GM23248 (cell line): ENCODE data around the gene SAMD13. TPM values are rescaled to one million over a fixed set of nuclear protein-coding genes. Genes with fewer than 3 reads are reported as not detected.

ENCODE experiments used
- DNase-seq: peaks from one replicate; pipeline ENCODE4 v3.0.0-alpha.2; 2015
- H2AFZ ChIP-seq: fragments of 200-600 bp; sonication (generic); 2 replicates; pipeline ENCODE4 v1.6.1; 2016; ENCODE audit warnings: antibody characterized with exemption
- H3F3A ChIP-seq: fragments of 200-600 bp; sonication (generic); 2 replicates; pipeline ENCODE4 v1.6.1; 2016; ENCODE audit warnings: mild to moderate bottlenecking, antibody characterized with exemption, mixed run types; ENCODE audit not compliant: insufficient read depth
- H3K27ac ChIP-seq: fragments of 200-600 bp; sonication (generic); 2 replicates; pipeline ENCODE4 v1.5.1; 2016; ENCODE audit warnings: mild to moderate bottlenecking
- H3K27me3 ChIP-seq: fragments of 200-600 bp; sonication (generic); replicated peaks from 2 replicates; pipeline ENCODE4 v1.6.1; 2016; ENCODE audit warnings: mild to moderate bottlenecking; ENCODE audit not compliant: insufficient read depth
- H3K36me3 ChIP-seq: fragments of 200-600 bp; sonication (generic); 2 replicates; pipeline ENCODE4 v1.6.1; 2016; ENCODE audit warnings: low read depth, mild to moderate bottlenecking
- H3K4me1 ChIP-seq: fragments of 200-600 bp; sonication (generic); 2 replicates; pipeline ENCODE4 v1.6.1; 2016; ENCODE audit warnings: mild to moderate bottlenecking; ENCODE audit not compliant: insufficient read depth
- H3K4me2 ChIP-seq: fragments of 200-600 bp; sonication (generic); one replicate; pipeline ENCODE4 v1.6.1; 2016; ENCODE audit warnings: mild to moderate bottlenecking; ENCODE audit not compliant: unreplicated experiment
- H3K4me3 ChIP-seq: fragments of 200-600 bp; sonication (generic); 2 replicates; pipeline ENCODE4 v1.5.1; 2016; ENCODE audit warnings: mild to moderate bottlenecking
- H3K79me2 ChIP-seq: fragments of 200-600 bp; sonication (generic); 2 replicates; pipeline ENCODE4 v1.6.1; 2016; ENCODE audit warnings: mild to moderate bottlenecking; ENCODE audit not compliant: insufficient read depth
- H3K9ac ChIP-seq: fragments of 200-600 bp; sonication (generic); 2 replicates; pipeline ENCODE4 v1.6.1; 2016; ENCODE audit warnings: mild to moderate bottlenecking
- H3K9me2 ChIP-seq: fragments of 200-600 bp; sonication (generic); 2 replicates; pipeline ENCODE4 v1.6.1; 2016; ENCODE audit warnings: mixed run types, mild to moderate bottlenecking, moderate library complexity; ENCODE audit not compliant: insufficient read depth
- H3K9me3 ChIP-seq: fragments of 200-600 bp; sonication (generic); one replicate; pipeline ENCODE4 v1.6.1; 2017; ENCODE audit warnings: low read depth
- H4K20me1 ChIP-seq: fragments of 200-600 bp; sonication (generic); 2 replicates; pipeline ENCODE4 v1.6.0; 2016; ENCODE audit not compliant: insufficient read depth
- EZH2 ChIP-seq: fragments of 200-600 bp; sonication (generic); IDR thresholded peaks from 2 replicates; pipeline ENCODE4 v1.6.1; 2018; ENCODE audit warnings: antibody characterized with exemption, mild to moderate bottlenecking; ENCODE audit not compliant: insufficient read depth, poor library complexity, severe bottlenecking
- EZH2phosphoT487 ChIP-seq: fragments of 200-600 bp; sonication (generic); IDR thresholded peaks from 2 replicates; pipeline ENCODE4 v1.6.1; 2018; ENCODE audit warnings: antibody characterized with exemption, moderate library complexity, mild to moderate bottlenecking, low read depth; ENCODE audit not compliant: insufficient read depth
- WGBS, 2 experiments: methylation state at CpG; one replicate each; pipeline ENCODE4 v1.1.6; 2015 to 2017; ENCODE audit warnings: low lambda C conversion rate in 2 of 2, low coverage in 1 of 2; ENCODE audit errors: missing lambda C conversion rate in 2 of 2; 5-methylcytosine and 5-hydroxymethylcytosine counted together
- in situ Hi-C: fragments of 300-500 bp; cut with MboI; formaldehyde crosslinking; loops from 2 replicates; pipeline ENCODE4 v1.15.0; 2020
- polyA plus RNA-seq: library from polyadenylated mRNA; unstranded; fragments of >200 nt; fragmentation: Nextera tagmentation; extraction: Ambion mirVana; gene quantifications from 2 replicates; pipeline ENCODE4 v1.2.1, GENCODE V29; 2016
- total RNA-seq: library from RNA; depleted of rRNA; stranded (reverse); fragments of >200 nt; shearing (Covaris generic); gene quantifications from 2 replicates; pipeline ENCODE4 v1.2.3, GENCODE V29; 2014

Gene SAMD13
- total and polyA plus RNA-seq, 2 experiments from 2014 or later: 0.65 to 0.78 TPM

- TF ChIP-seq EZH2: no peak
- no peak for TF ChIP-seq EZH2phosphoT487
- H4K20me1 ChIP-seq: no peaks in the 10 kb centered on the region
- H3K9ac ChIP-seq: peak overlapping the region; percentile 24
- peaks cover 20% of the 10 kb centered on the region; the same call in 1 of the 2 replicates for H3F3A ChIP-seq
- DNase-seq: peak; percentile 52
- no peaks in the 10 kb centered on the region for H3K36me3 ChIP-seq
- H3K79me2 ChIP-seq: no peaks in the 10 kb centered on the region
- in situ Hi-C loops: no loop called here
- H3K4me2 ChIP-seq: peak overlapping the region; percentile 73
- H3K4me1 ChIP-seq: peaks cover 31% of the 10 kb centered on the region
- no peaks in the 10 kb centered on the region for H3K9me3 ChIP-seq
- WGBS, 2 experiments: 8 to 19% methylated on average over 6 of the region's 6 CpGs
- H3K4me3 ChIP-seq: peak overlapping the region; percentile 33
- H3K27me3 ChIP-seq: no peaks in the 10 kb centered on the region
- H2AFZ ChIP-seq: peak overlapping the region; percentile 76
- H3K9me2 ChIP-seq: no peaks in the 10 kb centered on the region
- H3K27ac ChIP-seq: peak overlapping the region; percentile 9; the same call in 1 of the 2 replicates
Observed at GRCh38 chr1:84347271-84347931, 45.9 kb downstream of the SAMD13 start.

- in situ Hi-C loops: no loop called here
- H3K27ac ChIP-seq: peak overlapping the region; percentile 9; the same call in 1 of the 2 replicates
Observed at GRCh38 chr1:84347932-84348555, 46.5 kb downstream of the SAMD13 start.

GRCh38 chr1:84348759-84349158, 47.3 kb downstream of the SAMD13 start:
- no peaks in the 10 kb centered on the region for H3K27me3 ChIP-seq
- no peak overlapping the region for H3K9ac ChIP-seq
- no peak overlapping the region for H3K4me2 ChIP-seq
- no peaks in the 10 kb centered on the region for H3K36me3 ChIP-seq
- no peaks in the 10 kb centered on the region for H4K20me1 ChIP-seq
- no peak overlapping the region for H3K4me3 ChIP-seq
- H3F3A ChIP-seq: peaks cover 30% of the 10 kb centered on the region; the same call in 1 of the 2 replicates
- in situ Hi-C loops: no loop called here
- no peak overlapping the region for H3K27ac ChIP-seq
- no peaks in the 10 kb centered on the region for H3K79me2 ChIP-seq
- peaks cover 44% of the 10 kb centered on the region for H3K4me1 ChIP-seq
- no peak overlapping the region for H2AFZ ChIP-seq
- 94 to 100% methylated on average over 1 of the region's 1 CpG for WGBS, 2 experiments
- H3K9me3 ChIP-seq: no peaks in the 10 kb centered on the region
- DNase-seq: peak; percentile 6
- H3K9me2 ChIP-seq: no peaks in the 10 kb centered on the region
- no peak for TF ChIP-seq EZH2phosphoT487
- no peak for TF ChIP-seq EZH2

More at GRCh38 chr1:84347932-84348555, 46.5 kb downstream of the SAMD13 start:
- Histone ChIP-seq H3K9ac (peak overlapping the region; percentile 24), H3K4me1 (peaks cover 37% of the 10 kb centered on the region), H3K79me2 (no peaks in the 10 kb centered on the region), H3K9me2 (no peaks in the 10 kb centered on the region), H3K9me3 (no peaks in the 10 kb centered on the region), H2AFZ (peak overlapping the region; percentile 76), H3K4me2 (peak overlapping the region; percentile 73), H3K4me3 (peak overlapping the region; percentile 33), H3F3A (peaks cover 23% of the 10 kb centered on the region; the same call in 1 of the 2 replicates), H3K36me3 (no peaks in the 10 kb centered on the region), H3K27me3 (no peaks in the 10 kb centered on the region), H4K20me1 (no peaks in the 10 kb centered on the region)
- WGBS, 2 experiments: 89 to 93% methylated on average over 11 of the region's 11 CpGs
- peak; percentile 29 for DNase-seq
- TF ChIP-seq EZH2 (no peak), EZH2phosphoT487 (no peak)

- Histone ChIP-seq H3F3A (peaks cover 29% of the 10 kb centered on the region; the same call in 1 of the 2 replicates), H3K4me1 (peaks cover 37% of the 10 kb centered on the region), H3K9me3 (no peaks in the 10 kb centered on the region), H3K4me2 (no peak overlapping the region), H2AFZ (no peak overlapping the region), H3K9ac (no peak overlapping the region), H3K4me3 (no peak overlapping the region), H3K9me2 (no peaks in the 10 kb centered on the region), H3K79me2 (no peaks in the 10 kb centered on the region), H3K27ac (no peak overlapping the region), H4K20me1 (no peaks in the 10 kb centered on the region), H3K27me3 (no peaks in the 10 kb centered on the region), H3K36me3 (no peaks in the 10 kb centered on the region)
- DNase-seq: no peak
- 61 to 64% methylated on average over 3 of the region's 3 CpGs for WGBS, 2 experiments
- TF ChIP-seq EZH2phosphoT487 (no peak), EZH2 (no peak)
- in situ Hi-C loops: no loop called here
Observed at GRCh38 chr1:84350104-84350503, 48.6 kb downstream of the SAMD13 start.
